AG04449 (cell line): ENCODE data around the gene PLPP7.
A peak's percentile ranks its signal among the peaks of the same experiment; 100 is the strongest.

ENCODE experiments used
- CTCF ChIA-PET: fragments of 350-600 bp; formaldehyde crosslinking; extraction: SDS; loops from one replicate; lab custom pipeline; 2021; ENCODE audit warnings: antibody characterized with exemption; lab: Yijun Ruan, JAX
- POLR2A ChIA-PET: fragments of 400-600, 350-600 bp; formaldehyde crosslinking; extraction: SDS; loops from one replicate; lab custom pipeline; 2020; ENCODE audit warnings: antibody characterized with exemption, inconsistent platforms; lab: Yijun Ruan, JAX
- DNase-seq: peaks from one replicate; pipeline ENCODE4 v3.0.0-alpha.2; 2010; ENCODE audit warnings: low read depth, low spot score
- H3K4me3 ChIP-seq: 2 replicates; pipeline ENCODE4 v1.5.1; 2011; ENCODE audit warnings: low read depth, mild to moderate bottlenecking, control low read depth, low read length
- TF ChIP-seq, protein P1 (sequence below): IDR thresholded peaks from one replicate; pipeline ENCODE4 v1.5.1; 2011; ENCODE audit warnings: mild to moderate bottlenecking, moderate library complexity, low read length, control low read depth, inconsistent platforms; ENCODE audit not compliant: insufficient read depth; ENCODE audit errors: missing control alignments

Gene PLPP7

DNA sequence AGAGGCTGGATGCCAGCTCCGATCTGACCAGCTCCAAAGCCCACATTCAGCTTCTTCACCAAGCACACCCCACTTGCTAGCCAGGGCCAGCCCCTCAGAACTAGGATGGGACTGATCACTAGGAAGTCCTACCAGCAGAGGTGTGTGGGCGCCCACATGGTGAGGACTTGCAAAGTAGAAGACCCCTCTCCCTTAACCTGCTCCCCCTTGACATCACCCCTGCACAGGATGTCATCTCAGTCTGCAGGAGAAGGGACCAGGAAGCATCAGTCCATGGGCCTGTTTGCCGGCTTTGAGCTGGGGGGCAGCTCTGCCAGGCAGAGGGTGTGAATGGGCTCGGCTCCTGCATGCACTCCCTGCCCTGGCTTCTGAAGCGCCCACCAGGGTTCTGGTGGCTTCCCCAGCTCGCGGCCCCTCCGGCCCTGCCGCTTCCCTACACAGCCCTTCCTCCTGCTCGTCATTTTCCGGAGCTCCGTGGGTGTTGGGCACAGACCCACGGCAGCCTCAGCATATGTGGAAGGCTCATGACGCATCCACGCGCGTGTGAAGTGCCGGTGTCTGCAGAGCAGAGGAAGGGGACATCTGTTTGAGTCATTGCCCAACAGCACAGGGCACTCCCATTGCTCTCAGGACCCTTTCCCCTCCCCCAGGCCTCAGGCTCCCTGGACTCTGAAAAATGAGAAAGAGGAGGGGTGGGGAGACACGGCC is 9.5 kb upstream of the PLPP7 start:
- ChIA-PET CTCF (interaction anchor here (1.2 kb wide), 1 partner anchor 10 kb away, joined by 3 read pairs; the partner anchor contains the start of gene PLPP7), POLR2A (no interaction called here)
- DNase-seq, result no peak
- no peak overlapping the region for H3K4me3 ChIP-seq
- TF ChIP-seq, protein P1, sequence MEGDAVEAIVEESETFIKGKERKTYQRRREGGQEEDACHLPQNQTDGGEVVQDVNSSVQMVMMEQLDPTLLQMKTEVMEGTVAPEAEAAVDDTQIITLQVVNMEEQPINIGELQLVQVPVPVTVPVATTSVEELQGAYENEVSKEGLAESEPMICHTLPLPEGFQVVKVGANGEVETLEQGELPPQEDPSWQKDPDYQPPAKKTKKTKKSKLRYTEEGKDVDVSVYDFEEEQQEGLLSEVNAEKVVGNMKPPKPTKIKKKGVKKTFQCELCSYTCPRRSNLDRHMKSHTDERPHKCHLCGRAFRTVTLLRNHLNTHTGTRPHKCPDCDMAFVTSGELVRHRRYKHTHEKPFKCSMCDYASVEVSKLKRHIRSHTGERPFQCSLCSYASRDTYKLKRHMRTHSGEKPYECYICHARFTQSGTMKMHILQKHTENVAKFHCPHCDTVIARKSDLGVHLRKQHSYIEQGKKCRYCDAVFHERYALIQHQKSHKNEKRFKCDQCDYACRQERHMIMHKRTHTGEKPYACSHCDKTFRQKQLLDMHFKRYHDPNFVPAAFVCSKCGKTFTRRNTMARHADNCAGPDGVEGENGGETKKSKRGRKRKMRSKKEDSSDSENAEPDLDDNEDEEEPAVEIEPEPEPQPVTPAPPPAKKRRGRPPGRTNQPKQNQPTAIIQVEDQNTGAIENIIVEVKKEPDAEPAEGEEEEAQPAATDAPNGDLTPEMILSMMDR, result no peak

DNA sequence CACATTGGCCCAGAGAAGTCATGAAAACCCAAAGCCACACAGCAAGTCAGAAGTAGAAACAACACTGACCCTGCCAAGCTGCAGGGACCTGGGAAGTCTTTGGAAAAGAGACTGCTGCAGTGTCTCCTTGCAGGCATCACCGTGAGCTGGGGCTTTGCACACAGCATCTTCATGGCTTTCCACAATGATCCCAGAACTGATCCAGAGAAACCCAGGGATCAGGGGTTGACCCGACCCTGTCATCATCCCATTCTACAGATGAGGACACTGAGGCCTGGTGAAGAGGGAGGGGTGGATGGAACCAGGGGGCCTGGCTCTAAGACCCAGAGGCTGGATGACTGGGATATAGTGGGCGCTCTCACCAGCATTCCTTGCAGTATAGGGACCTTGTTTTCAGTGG is 8.9 kb upstream of the PLPP7 start:
- TF ChIP-seq, protein P1, result no peak
- ChIA-PET CTCF (interaction anchor here (1.2 kb wide), 1 partner anchor 9 kb away, joined by 3 read pairs; the partner anchor contains the start of gene PLPP7), POLR2A (no interaction called here)
- DNase-seq, result no peak
- no peak overlapping the region for H3K4me3 ChIP-seq

DNA sequence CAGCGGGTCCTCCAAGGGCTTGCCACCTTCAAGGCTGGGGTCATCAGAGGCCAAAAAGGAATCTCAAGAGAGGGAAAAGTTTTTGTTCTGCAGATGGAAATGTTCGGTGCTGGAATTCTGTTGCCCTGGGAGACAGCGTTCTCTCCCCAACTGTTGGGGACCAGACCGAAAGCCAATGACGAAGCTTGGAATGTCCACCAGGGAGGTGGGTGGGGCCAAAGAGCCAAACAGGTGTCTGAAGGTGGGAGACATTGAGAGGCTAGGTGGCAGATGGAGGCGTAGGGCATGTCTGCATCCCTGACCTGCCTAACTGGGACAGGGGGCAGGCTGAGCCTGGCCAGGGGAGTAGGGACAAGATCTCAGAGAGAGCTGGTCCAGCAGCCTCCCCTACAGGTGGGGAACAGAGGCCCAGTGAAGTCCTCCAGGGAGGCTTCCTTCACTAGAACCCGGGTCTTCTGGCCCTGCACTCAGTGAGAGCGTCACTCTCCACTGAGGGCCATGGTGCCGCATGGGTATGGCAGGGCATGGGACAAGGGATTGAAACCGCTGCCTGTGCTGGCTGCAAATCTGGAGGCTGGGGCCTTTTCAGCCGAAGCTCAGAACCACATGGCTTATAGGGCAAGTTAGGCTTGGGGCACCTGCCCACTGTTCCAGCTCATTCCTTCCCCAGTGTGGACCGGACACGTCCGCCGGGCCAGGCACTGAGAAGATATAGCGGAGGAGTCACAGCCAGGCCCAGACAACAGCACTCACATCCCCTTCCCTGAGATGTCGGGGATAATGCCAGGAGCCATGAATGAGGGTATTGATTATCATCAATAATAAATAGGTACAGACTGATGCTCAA is 8.2 kb upstream of the PLPP7 start:
- H3K4me3 ChIP-seq, result no peak overlapping the region
- TF ChIP-seq, protein P1, result no peak
- ChIA-PET POLR2A (no interaction called here), CTCF (no interaction called here)
- DNase-seq, result no peak

DNA sequence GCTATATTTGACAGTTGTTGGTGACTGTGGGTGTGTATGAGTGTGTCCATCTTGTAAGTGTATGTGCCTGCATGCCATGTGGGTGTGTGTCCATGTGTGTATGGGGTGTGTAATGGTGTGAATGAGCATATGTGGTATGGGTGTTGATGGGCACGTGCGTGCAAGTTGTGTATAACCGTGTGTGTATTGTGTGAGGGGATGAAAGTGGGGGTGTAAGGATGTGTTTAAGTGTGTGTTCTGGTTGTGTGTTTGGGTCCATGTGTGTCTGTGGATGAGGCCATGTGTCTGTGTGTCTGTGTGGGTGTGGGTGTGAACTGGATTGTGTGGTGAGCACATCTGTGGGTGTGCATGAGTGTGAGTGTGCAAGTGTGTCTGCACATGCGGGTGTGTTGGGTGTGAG is 7.3 kb upstream of the PLPP7 start:
- no peak for DNase-seq
- no peak overlapping the region for H3K4me3 ChIP-seq
- CTCF ChIA-PET, result no interaction called here
- POLR2A ChIA-PET, result no interaction called here
- TF ChIP-seq, protein P1, result no peak

DNA sequence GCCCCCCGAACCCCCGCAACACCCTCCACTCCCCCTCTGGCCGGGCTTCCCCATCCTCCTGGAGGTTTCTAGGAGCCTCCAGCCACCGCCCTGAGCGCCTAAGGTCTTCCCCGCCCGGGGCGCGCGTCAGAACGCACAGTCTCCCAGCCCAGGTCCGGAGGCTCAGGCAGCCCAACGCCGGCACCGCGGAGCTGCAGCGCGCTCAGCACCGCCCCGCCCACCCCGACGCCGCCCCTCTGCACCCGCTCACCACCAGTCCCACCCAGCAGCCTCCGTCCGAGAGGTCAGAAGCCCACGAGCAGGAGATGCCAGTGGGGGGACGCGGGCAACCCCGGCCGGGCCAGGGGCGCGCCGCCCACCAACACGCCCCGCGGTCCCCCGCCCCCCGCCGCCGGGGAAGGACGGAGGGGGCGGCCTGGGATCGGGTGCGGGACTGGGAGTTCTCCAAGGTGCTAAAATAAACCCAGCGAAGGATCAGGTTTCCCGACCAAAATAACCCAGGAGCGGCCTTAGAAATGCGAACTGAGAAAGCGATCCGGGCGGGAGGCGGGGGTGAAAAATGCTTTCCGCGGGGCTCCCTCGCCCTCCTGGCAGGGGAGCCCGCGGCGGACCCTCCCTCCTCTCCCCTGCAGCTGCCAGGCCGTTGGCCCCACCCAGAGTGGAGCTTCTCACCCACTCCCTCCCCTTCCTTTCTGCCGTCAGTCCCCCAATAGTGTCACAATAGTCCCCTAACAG is 6.7 kb upstream of the PLPP7 start:
- ChIA-PET POLR2A (no interaction called here), CTCF (no interaction called here)
- TF ChIP-seq, protein P1, result no peak
- H3K4me3 ChIP-seq, result peak overlapping the region; percentile 18; the same call in 1 of the 2 replicates
- no peak for DNase-seq
